ENCODE measurements around the gene PRKAR1B.
A peak's percentile ranks its signal among the peaks of the same experiment; 100 is the strongest.

Gene PRKAR1B

GRCh38 chr7:544338-545221 lies 182.5 kb downstream of the PRKAR1B start:
- Histone ChIP-seq H3K4me3 (ENCODE audit: low read length) (no peak overlapping the region), H3K9ac (ENCODE audit: low read depth, low read length) (no peak overlapping the region), H3K4me1 (ENCODE audit: control insufficient read depth, insufficient read depth, low read length) (peaks cover 34% of the 10 kb centered on the region), H3K36me3 (ENCODE audit: insufficient read depth, low read length) (no peaks in the 10 kb centered on the region), H3K27me3 (ENCODE audit: control insufficient read depth, insufficient read depth, low read length) (no peaks in the 10 kb centered on the region), H3K4me2 (ENCODE audit: low read length) (no peak overlapping the region), H3K9me3 (replicated peaks; ENCODE audit: low read length) (no peaks in the 10 kb centered on the region)

GRCh38 chr7:543501-544337 lies 183.4 kb downstream of the PRKAR1B start:
- H3K27me3 ChIP-seq (ENCODE audit: control insufficient read depth, insufficient read depth, low read length) = no peaks in the 10 kb centered on the region
- peaks cover 42% of the 10 kb centered on the region for H3K4me1 ChIP-seq (ENCODE audit: control insufficient read depth, insufficient read depth, low read length)
- H3K9ac ChIP-seq (ENCODE audit: low read depth, low read length) = peak overlapping the region; percentile 70

GRCh38 chr7:542713-543500 lies 184.2 kb downstream of the PRKAR1B start:
- H3K4me1 ChIP-seq (ENCODE audit: control insufficient read depth, insufficient read depth, low read length) = peaks cover 50% of the 10 kb centered on the region
- no peaks in the 10 kb centered on the region for H3K27me3 ChIP-seq (ENCODE audit: control insufficient read depth, insufficient read depth, low read length)
- H3K36me3 ChIP-seq (ENCODE audit: insufficient read depth, low read length) = no peaks in the 10 kb centered on the region
- no peaks in the 10 kb centered on the region for H3K9me3 ChIP-seq (replicated peaks; ENCODE audit: low read length)
- H3K9ac ChIP-seq (ENCODE audit: low read depth, low read length) = peak overlapping the region; percentile 70
- H3K4me2 ChIP-seq (ENCODE audit: low read length) = peak overlapping the region; percentile 64
- H3K4me3 ChIP-seq (ENCODE audit: low read length) = peak overlapping the region; percentile 16

More at GRCh38 chr7:543501-544337, 183.4 kb downstream of the PRKAR1B start:
- peak overlapping the region; percentile 64 for H3K4me2 ChIP-seq (ENCODE audit: low read length)
- no peak overlapping the region for H3K4me3 ChIP-seq (ENCODE audit: low read length)
- H3K36me3 ChIP-seq (ENCODE audit: insufficient read depth, low read length) = no peaks in the 10 kb centered on the region
- no peaks in the 10 kb centered on the region for H3K9me3 ChIP-seq (replicated peaks; ENCODE audit: low read length)

GRCh38 chr7:542131-542712 lies 184.9 kb downstream of the PRKAR1B start:
- peak overlapping the region; percentile 16 for H3K4me3 ChIP-seq (ENCODE audit: low read length)

GRCh38 chr7:541661-542060 lies 185.4 kb downstream of the PRKAR1B start:
- Histone ChIP-seq H3K4me1 (ENCODE audit: control insufficient read depth, insufficient read depth, low read length) (peaks cover 52% of the 10 kb centered on the region), H3K9me3 (replicated peaks; ENCODE audit: low read length) (no peaks in the 10 kb centered on the region), H3K4me2 (ENCODE audit: low read length) (no peak overlapping the region), H3K36me3 (ENCODE audit: insufficient read depth, low read length) (no peaks in the 10 kb centered on the region), H3K4me3 (ENCODE audit: low read length) (no peak overlapping the region), H3K9ac (ENCODE audit: low read depth, low read length) (no peak overlapping the region), H3K27me3 (ENCODE audit: control insufficient read depth, insufficient read depth, low read length) (no peaks in the 10 kb centered on the region)

More at GRCh38 chr7:542131-542712, 184.9 kb downstream of the PRKAR1B start:
- H3K4me2 ChIP-seq (ENCODE audit: low read length) = peak overlapping the region; percentile 64
- H3K27me3 ChIP-seq (ENCODE audit: control insufficient read depth, insufficient read depth, low read length) = no peaks in the 10 kb centered on the region
- no peaks in the 10 kb centered on the region for H3K9me3 ChIP-seq (replicated peaks; ENCODE audit: low read length)
- H3K9ac ChIP-seq (ENCODE audit: low read depth, low read length) = peak overlapping the region; percentile 70
- no peaks in the 10 kb centered on the region for H3K36me3 ChIP-seq (ENCODE audit: insufficient read depth, low read length)
- peaks cover 52% of the 10 kb centered on the region for H3K4me1 ChIP-seq (ENCODE audit: control insufficient read depth, insufficient read depth, low read length)

GRCh38 chr7:540997-541396 lies 186.1 kb downstream of the PRKAR1B start:
- peaks cover 52% of the 10 kb centered on the region for H3K4me1 ChIP-seq (ENCODE audit: control insufficient read depth, insufficient read depth, low read length)
- no peak overlapping the region for H3K4me3 ChIP-seq (ENCODE audit: low read length)
- H3K9me3 ChIP-seq (replicated peaks; ENCODE audit: low read length) = no peaks in the 10 kb centered on the region
- H3K36me3 ChIP-seq (ENCODE audit: insufficient read depth, low read length) = no peaks in the 10 kb centered on the region
- no peak overlapping the region for H3K4me2 ChIP-seq (ENCODE audit: low read length)
- H3K9ac ChIP-seq (ENCODE audit: low read depth, low read length) = no peak overlapping the region
- no peaks in the 10 kb centered on the region for H3K27me3 ChIP-seq (ENCODE audit: control insufficient read depth, insufficient read depth, low read length)

- Histone ChIP-seq H3K4me3 (ENCODE audit: low read length) (no peak overlapping the region), H3K4me1 (ENCODE audit: control insufficient read depth, insufficient read depth, low read length) (peaks cover 52% of the 10 kb centered on the region), H3K27me3 (ENCODE audit: control insufficient read depth, insufficient read depth, low read length) (no peaks in the 10 kb centered on the region), H3K4me2 (ENCODE audit: low read length) (no peak overlapping the region), H3K36me3 (ENCODE audit: insufficient read depth, low read length) (no peaks in the 10 kb centered on the region), H3K9ac (ENCODE audit: low read depth, low read length) (no peak overlapping the region), H3K9me3 (replicated peaks; ENCODE audit: low read length) (no peaks in the 10 kb centered on the region)
Observed at GRCh38 chr7:540579-540978, 186.5 kb downstream of the PRKAR1B start.

GRCh38 chr7:539731-540411 lies 187.2 kb downstream of the PRKAR1B start:
- Histone ChIP-seq H3K4me3 (ENCODE audit: low read length) (no peak overlapping the region), H3K4me1 (ENCODE audit: control insufficient read depth, insufficient read depth, low read length) (peaks cover 52% of the 10 kb centered on the region), H3K27me3 (ENCODE audit: control insufficient read depth, insufficient read depth, low read length) (no peaks in the 10 kb centered on the region), H3K4me2 (ENCODE audit: low read length) (no peak overlapping the region), H3K36me3 (ENCODE audit: insufficient read depth, low read length) (no peaks in the 10 kb centered on the region), H3K9me3 (replicated peaks; ENCODE audit: low read length) (no peaks in the 10 kb centered on the region), H3K9ac (ENCODE audit: low read depth, low read length) (peak overlapping the region; percentile 9)

- peak overlapping the region; percentile 91 for H3K9ac ChIP-seq (ENCODE audit: low read depth, low read length)
- H3K4me2 ChIP-seq (ENCODE audit: low read length) = peak overlapping the region; percentile 59
- peak overlapping the region; percentile 48 for H3K4me3 ChIP-seq (ENCODE audit: low read length)
- no peaks in the 10 kb centered on the region for H3K36me3 ChIP-seq (ENCODE audit: insufficient read depth, low read length)
- no peaks in the 10 kb centered on the region for H3K9me3 ChIP-seq (replicated peaks; ENCODE audit: low read length)
- peaks cover 52% of the 10 kb centered on the region for H3K4me1 ChIP-seq (ENCODE audit: control insufficient read depth, insufficient read depth, low read length)
- H3K27me3 ChIP-seq (ENCODE audit: control insufficient read depth, insufficient read depth, low read length) = peaks cover 5% of the 10 kb centered on the region
Observed at GRCh38 chr7:538764-539685, 188.1 kb downstream of the PRKAR1B start.
